ENCODE data around the gene ZNF471.

Gene ZNF471

DNA sequence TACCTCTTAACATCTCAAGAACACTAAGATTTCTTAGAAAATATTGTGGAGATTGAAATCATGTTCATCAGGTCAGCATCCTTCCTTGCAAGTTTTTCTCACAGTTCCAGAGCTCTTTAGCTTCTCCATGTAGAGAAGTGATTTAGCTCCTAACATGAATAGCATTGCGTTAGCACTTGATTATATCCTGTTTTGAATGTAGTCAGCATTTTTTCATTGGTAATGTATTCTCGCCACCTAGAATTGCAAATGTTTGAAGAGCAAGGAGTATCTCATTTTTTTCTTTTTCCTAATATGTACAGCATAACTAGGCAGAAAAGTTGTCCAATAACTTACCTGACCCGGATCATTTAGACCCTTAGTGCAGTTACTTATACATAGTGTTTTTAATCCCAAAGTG, 66.3 kb downstream of the ZNF471 start:
- DNase-seq (ENCODE audit: low read depth) = no peak

DNA sequence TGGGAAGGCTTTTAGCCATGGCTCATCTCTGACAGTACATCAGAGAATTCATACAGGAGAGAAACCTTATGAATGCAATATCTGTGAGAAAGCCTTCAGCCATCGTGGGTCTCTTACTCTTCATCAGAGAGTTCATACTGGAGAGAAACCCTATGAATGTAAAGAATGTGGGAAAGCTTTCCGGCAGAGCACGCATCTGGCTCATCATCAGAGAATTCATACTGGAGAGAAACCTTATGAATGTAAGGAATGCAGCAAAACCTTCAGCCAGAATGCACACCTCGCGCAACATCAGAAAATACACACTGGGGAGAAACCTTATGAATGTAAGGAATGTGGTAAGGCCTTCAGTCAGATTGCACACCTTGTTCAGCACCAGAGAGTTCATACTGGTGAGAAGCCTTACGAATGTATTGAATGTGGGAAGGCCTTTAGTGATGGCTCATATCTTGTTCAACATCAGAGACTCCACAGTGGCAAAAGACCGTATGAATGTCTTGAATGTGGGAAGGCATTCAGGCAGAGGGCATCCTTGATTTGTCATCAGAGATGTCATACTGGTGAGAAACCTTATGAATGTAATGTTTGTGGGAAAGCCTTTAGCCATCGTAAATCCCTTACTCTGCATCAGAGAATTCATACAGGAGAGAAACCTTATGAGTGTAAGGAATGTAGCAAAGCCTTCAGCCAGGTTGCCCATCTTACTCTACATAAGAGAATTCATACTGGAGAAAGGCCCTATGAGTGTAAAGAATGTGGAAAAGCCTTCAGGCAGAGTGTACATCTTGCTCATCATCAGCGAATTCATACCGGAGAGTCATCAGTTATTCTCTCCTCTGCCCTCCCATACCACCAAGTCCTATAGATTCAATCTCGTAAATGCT, 70.3 kb downstream of the ZNF471 start:
- DNase-seq (ENCODE audit: low read depth) = no peak

Measured in HS-27A (cell line).